GM12878 (cell line): ENCODE data around the gene RALGAPA1.

Experiments used
- CEBPZ ChIP-seq: fragments of 150-350 bp; IDR thresholded peaks from 2 replicates; pipeline ENCODE4 v1.6.1; 2016; ENCODE audit warnings: low read depth, low read length
- CHD4 ChIP-seq: fragments of 200-600 bp; sonication (generic); IDR thresholded peaks from 2 replicates; pipeline ENCODE4 v1.6.1; 2016; ENCODE audit warnings: mild to moderate bottlenecking
- CTCF ChIP-seq, 3 experiments: IDR thresholded peaks in 2 of 3; conservative IDR thresholded peaks in 1 of 3; 2 replicates each; pipeline ENCODE4 v1.5.1; 2011; ENCODE audit warnings: low read depth in 3 of 3, low read length in 3 of 3, mild to moderate bottlenecking in 3 of 3, control low read depth in 2 of 3, moderate library complexity in 2 of 3, inconsistent platforms in 1 of 3, mixed read lengths in 1 of 3; ENCODE audit not compliant: control insufficient read depth in 2 of 3, insufficient read depth in 1 of 3; ENCODE audit errors: extremely low read depth in 1 of 3
- CUX1 ChIP-seq: IDR thresholded peaks from 2 replicates; pipeline ENCODE4 v1.6.1; 2012; ENCODE audit warnings: improper control_type of control experiment, low read depth, low read length; ENCODE audit not compliant: insufficient replicate concordance
- EZH2 ChIP-seq: IDR thresholded peaks from 2 replicates; pipeline ENCODE4 v1.6.1; 2012; ENCODE audit warnings: low read depth, mild to moderate bottlenecking, control low read depth, inconsistent platforms, low read length, borderline replicate concordance; ENCODE audit not compliant: control insufficient read depth
- POLR2AphosphoS5 ChIP-seq: IDR thresholded peaks from 2 replicates; pipeline ENCODE4 v1.6.1; 2011; ENCODE audit warnings: mild to moderate bottlenecking, low read length, inconsistent platforms
- RFX5 ChIP-seq: IDR thresholded peaks from 2 replicates; pipeline ENCODE4 v1.6.1; 2011; ENCODE audit warnings: low read depth, low read length, improper control_type of control experiment
- SMARCA5 ChIP-seq: fragments of 450-650 bp; IDR thresholded peaks from 2 replicates; pipeline ENCODE4 v1.6.1; 2017; ENCODE audit warnings: mild to moderate bottlenecking
- SMC3 ChIP-seq: IDR thresholded peaks from 2 replicates; pipeline ENCODE4 v1.6.1; 2011; ENCODE audit warnings: low read length, improper control_type of control experiment, borderline replicate concordance
- SREBF2 ChIP-seq: IDR thresholded peaks from 2 replicates; pipeline ENCODE4 v1.6.1; 2012; ENCODE audit warnings: mild to moderate bottlenecking, low read length
- SUZ12 ChIP-seq: fragments of 200-600 bp; sonication (generic); IDR thresholded peaks from one replicate; pipeline ENCODE4 v1.6.1; 2018; ENCODE audit warnings: antibody characterized with exemption, mild to moderate bottlenecking; ENCODE audit not compliant: unreplicated experiment
- TF ChIP-seq, protein P1 (sequence below): IDR thresholded peaks from 2 replicates; pipeline ENCODE4 v1.6.1; 2012; ENCODE audit warnings: mild to moderate bottlenecking, low read depth, low read length
- TF ChIP-seq, protein P2 (sequence below): fragments of 450-650 bp; IDR thresholded peaks from 2 replicates; pipeline ENCODE4 v1.6.1; 2017; ENCODE audit warnings: mild to moderate bottlenecking

DNA sequence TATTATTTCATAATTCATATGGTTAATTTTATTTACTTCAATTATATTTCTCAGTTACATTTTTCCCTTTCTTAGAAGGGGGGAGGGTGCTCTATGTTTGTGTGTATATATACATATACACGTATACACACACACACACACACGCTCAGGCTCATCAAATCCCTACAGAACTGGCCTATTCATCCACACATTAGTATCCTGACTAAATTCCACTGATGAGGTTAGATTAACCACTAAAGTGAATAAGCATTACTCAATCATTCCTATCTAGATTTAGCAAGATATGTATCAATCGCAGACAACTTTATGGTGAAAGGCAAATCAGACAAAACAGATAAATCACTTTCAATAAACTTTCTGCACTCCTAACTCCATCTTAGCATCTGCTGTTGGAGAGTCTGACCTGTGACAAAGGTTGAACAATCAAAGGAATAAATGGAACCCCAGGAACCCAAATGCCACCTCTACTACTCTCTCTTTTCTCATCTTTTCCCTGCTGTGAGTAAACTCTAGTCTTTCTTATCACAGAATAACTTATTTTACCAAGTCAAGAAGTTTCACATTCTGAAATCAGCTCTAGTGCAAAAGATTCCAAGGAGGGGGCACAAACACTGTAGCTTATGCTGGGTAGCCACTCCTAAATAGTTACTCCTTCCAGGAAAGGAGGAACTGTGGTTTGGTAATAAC, 67.6 kb downstream of the RALGAPA1 start:
- TF ChIP-seq POLR2AphosphoS5 (no peak), CTCF (IDR thresholded peaks at IDR 0.05 in 2 of 3, conservative IDR thresholded peaks at IDR 0.05 in 1 of 3; ENCODE audit: control insufficient read depth in 2 of 3, extremely low read depth in 1 of 3, insufficient read depth in 1 of 3, low read depth in 3 of 3, low read length in 3 of 3) (no peak), SMARCA5 (no peak), CHD4 (no peak), EZH2 (no peak), SMC3 (no peak), RFX5 (no peak), CEBPZ (no peak), SUZ12 (no peak), CUX1 (no peak), SREBF2 (no peak)
- TF ChIP-seq, protein P1, sequence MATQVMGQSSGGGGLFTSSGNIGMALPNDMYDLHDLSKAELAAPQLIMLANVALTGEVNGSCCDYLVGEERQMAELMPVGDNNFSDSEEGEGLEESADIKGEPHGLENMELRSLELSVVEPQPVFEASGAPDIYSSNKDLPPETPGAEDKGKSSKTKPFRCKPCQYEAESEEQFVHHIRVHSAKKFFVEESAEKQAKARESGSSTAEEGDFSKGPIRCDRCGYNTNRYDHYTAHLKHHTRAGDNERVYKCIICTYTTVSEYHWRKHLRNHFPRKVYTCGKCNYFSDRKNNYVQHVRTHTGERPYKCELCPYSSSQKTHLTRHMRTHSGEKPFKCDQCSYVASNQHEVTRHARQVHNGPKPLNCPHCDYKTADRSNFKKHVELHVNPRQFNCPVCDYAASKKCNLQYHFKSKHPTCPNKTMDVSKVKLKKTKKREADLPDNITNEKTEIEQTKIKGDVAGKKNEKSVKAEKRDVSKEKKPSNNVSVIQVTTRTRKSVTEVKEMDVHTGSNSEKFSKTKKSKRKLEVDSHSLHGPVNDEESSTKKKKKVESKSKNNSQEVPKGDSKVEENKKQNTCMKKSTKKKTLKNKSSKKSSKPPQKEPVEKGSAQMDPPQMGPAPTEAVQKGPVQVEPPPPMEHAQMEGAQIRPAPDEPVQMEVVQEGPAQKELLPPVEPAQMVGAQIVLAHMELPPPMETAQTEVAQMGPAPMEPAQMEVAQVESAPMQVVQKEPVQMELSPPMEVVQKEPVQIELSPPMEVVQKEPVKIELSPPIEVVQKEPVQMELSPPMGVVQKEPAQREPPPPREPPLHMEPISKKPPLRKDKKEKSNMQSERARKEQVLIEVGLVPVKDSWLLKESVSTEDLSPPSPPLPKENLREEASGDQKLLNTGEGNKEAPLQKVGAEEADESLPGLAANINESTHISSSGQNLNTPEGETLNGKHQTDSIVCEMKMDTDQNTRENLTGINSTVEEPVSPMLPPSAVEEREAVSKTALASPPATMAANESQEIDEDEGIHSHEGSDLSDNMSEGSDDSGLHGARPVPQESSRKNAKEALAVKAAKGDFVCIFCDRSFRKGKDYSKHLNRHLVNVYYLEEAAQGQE, result no peak
- TF ChIP-seq, protein P2, sequence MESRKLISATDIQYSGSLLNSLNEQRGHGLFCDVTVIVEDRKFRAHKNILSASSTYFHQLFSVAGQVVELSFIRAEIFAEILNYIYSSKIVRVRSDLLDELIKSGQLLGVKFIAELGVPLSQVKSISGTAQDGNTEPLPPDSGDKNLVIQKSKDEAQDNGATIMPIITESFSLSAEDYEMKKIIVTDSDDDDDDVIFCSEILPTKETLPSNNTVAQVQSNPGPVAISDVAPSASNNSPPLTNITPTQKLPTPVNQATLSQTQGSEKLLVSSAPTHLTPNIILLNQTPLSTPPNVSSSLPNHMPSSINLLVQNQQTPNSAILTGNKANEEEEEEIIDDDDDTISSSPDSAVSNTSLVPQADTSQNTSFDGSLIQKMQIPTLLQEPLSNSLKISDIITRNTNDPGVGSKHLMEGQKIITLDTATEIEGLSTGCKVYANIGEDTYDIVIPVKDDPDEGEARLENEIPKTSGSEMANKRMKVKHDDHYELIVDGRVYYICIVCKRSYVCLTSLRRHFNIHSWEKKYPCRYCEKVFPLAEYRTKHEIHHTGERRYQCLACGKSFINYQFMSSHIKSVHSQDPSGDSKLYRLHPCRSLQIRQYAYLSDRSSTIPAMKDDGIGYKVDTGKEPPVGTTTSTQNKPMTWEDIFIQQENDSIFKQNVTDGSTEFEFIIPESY, result no peak
